ENCODE results near the gene SLC35G2.
"Not testable (repeated sequence)": the region's sequence is repeated elsewhere in the genome, so short reads cannot be mapped to it uniquely, and the experiment has no call there.

The SLC35G2 gene

GRCh38 chr3:136835813-136836510 is 17.0 kb downstream of the SLC35G2 start:
- no peak for DNase-seq

GRCh38 chr3:136836511-136837156 is 17.7 kb downstream of the SLC35G2 start:
- DNase-seq: no peak

- DNase-seq: peak; percentile 62
Measured at GRCh38 chr3:136838641-136839555, 20.0 kb downstream of the SLC35G2 start.

- no peak for DNase-seq
Measured at GRCh38 chr3:136839556-136839931, 20.6 kb downstream of the SLC35G2 start.

- DNase-seq: no peak
Measured at GRCh38 chr3:136840252-136840651, 21.3 kb downstream of the SLC35G2 start.

- DNase-seq: no peak
Measured at GRCh38 chr3:136842294-136842693, 23.4 kb downstream of the SLC35G2 start.

- DNase-seq: no peak
Measured at GRCh38 chr3:136844724-136845123, 25.8 kb downstream of the SLC35G2 start.

GRCh38 chr3:136852180-136852579 is 33.3 kb downstream of the SLC35G2 start:
- no peak for DNase-seq

DNA sequence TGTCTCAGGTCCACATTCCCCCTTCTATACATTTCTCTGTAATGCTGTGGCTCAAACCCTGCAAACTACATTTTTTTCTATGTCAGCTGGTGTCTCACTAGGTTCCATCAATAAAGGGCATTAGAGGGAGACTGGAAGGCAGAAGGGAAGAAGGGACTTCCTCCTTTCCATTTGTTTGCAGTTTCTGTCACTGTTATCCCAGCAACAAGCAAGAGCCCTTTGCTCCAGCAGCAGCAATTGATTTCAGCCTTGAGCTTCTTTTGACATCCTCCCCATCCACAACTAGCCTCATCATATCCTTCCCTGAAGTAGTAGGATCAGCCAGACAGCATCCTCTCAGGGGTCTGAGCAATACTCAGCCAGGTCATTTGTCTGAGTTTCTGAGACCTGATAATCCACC is 37.7 kb downstream of the SLC35G2 start:
- DNase-seq: no peak

- no peak for DNase-seq
Measured at GRCh38 chr3:136858381-136858780, 39.5 kb downstream of the SLC35G2 start.

- no peak for DNase-seq
Measured at GRCh38 chr3:136860541-136860940, 41.6 kb downstream of the SLC35G2 start.

GRCh38 chr3:136861890-136862616 is 43.1 kb downstream of the SLC35G2 start, which contains the start of gene NCK1:
NCK1 (plus strand) TSS chr3:136862208; CDS start chr3:136928002, 65,794 bp downstream.
- peak; percentile 94 for DNase-seq

DNA sequence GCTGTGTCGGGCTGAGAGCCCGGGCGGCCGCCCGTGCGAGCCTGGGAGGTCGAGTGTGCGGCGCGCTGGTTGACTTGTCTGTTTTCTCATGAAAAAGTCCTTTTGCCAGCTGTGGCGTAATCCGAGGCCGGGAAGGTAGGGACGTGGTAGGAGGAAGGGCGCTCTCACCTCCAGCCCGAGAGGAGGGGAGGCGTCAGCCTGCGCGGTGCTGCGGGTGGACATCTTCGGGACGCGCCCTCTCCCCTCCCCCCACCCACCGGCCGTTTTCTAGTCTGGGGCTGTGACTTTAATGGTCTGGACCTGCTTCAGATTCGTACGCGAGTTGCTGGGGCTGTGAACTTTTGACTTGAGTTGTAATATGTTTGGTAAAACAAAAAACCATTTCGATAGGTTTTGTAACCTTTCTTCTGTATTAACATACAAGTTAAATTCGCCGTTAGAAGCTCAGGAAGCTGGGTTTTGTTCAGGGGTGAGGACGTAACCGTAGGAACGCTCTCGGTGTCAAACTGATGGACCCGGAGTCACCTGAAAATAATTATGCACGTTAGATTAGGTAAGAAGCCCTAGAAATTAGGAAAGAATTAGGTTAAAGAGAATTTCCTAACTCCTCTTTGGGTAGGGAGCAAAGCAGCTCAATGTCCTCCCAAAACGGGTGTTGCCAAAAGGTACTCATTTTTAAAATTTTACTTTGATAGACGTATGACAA is 43.8 kb downstream of the SLC35G2 start:
- peak; percentile 73 for DNase-seq

DNA sequence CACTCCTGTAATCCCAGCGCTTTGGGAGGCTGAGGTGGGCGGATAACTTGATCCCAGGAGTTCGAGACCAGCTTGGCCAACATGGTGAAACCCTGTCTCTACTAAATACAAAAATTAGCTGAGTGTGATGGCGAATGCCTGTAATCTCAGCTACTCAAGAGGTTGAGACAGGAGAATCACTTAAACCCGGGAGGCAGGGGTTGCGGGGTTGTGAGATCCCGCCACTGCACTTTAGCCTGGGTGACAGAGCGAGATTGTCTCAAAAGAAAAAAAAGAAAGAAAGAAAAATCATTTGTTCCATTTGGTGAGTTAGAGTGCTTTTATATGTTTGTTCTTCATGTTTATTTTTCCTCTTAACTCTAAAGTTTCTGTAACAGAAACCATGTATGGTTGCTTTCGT is 50.4 kb downstream of the SLC35G2 start:
- no peak for DNase-seq

GRCh38 chr3:136872258-136872657 is 53.3 kb downstream of the SLC35G2 start:
- not testable (repeated sequence) for DNase-seq

GRCh38 chr3:136879510-136879909 is 60.6 kb downstream of the SLC35G2 start:
- not testable (repeated sequence) for DNase-seq

- DNase-seq: no peak
Measured at GRCh38 chr3:136882571-136882970, 63.6 kb downstream of the SLC35G2 start.

DNA sequence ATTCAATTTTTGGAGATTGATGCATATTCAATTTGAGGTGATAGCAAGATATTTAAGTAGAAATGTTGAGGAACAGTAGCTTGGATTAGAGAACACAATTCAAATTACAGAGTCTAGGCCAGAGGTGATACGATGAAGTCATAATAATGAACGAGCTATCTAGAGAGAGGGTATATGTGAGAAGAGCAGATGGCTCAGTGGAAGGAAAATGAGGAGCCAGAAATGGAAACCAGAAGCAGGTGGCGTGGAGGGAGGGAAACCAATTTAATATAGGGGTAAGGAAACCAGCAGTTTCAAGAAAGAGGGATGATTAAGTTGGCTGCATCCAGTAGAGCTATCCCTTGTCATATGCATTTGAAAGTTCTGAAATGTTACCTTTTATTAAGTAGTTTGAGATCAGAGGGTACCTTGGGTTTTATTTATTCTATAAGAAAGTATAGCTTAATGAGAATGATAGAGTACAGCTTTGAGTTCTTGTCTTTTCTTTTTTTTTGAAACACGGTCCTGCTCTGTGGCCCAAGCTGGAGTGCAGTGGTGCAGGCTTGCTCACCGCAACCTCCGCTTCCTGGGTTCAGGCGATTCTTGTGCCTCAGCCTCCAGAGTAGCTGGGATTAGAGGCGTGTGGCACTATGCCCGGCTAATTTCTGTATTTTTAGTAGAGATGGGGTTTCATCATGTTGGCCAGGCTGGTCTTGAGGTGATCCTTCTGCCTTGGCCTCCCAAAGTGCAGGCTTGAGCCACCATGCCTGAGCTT is 65.2 kb downstream of the SLC35G2 start:
- DNase-seq: no peak

DNA sequence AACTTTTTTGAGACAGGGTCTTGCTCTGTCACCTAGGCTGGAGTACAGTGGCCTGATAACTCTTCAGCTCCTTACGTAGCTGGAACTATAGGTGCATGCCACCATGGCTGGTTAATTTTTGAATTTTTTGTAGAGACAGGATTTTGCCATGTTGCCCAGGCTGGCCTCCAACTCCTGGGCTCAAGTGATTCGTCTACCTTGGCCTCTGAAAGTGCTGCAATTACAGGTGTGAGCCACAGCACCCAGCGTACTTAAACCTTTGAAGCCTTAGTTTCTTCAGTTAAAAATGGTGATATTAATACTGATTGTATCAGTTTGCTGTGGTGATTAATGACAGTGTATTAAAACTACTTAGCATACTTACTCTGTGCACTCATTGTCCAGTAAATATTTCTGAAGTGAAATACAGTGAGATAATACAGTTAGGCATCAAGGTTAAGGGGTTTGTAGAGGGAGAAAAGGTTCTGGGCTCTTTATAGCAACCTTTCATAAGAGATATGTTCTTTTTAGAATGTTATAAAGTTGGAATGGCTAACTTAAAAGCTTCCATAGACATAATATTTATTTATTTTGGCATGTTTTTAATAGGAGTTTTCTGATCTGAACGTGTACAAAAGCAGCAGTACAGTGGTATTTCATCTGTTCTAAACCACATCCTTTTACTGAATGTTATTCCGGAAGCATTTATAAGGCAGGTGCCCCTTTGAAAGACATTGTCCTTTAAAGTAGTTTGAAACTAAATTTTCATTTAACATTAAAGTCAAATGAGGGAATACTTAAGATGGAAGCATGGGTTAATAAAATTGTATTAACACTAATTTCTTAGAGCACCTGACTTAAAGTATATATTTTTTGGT is 66.7 kb downstream of the SLC35G2 start:
- no peak for DNase-seq

DNA sequence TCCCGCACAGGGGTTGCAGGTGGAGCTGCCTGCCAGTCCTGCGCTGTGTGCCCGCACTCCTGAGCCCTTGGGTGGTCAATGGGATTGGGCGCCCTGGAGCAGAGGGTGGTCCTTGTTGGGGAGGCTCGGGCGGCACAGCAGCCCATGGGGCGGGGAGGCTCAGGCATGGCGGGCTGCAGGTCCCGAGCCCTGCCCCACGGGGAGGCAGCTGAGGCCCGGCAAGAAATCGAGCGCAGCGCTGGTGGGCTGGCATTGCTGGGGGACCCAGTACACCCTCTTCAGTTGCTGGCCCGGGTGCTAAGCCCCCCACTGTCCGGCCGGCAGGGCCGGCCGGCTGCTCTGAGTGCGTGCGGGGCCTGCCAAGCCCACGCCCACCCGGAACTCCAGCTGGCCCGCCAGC is 71.0 kb downstream of the SLC35G2 start:
- DNase-seq: no peak
